HG03520 (cell line): ENCODE measurements around the gene PTPRN.
A peak's percentile ranks its signal among the peaks of the same experiment; 100 is the strongest.

ENCODE experiments used
- ATAC-seq: cut with Tn5 transposase; IDR thresholded peaks from one replicate; pipeline ENCODE4 v1.9.1; 2021; ENCODE audit warnings: mild to moderate bottlenecking, moderate library complexity; ENCODE audit not compliant: unreplicated experiment

The PTPRN gene

DNA sequence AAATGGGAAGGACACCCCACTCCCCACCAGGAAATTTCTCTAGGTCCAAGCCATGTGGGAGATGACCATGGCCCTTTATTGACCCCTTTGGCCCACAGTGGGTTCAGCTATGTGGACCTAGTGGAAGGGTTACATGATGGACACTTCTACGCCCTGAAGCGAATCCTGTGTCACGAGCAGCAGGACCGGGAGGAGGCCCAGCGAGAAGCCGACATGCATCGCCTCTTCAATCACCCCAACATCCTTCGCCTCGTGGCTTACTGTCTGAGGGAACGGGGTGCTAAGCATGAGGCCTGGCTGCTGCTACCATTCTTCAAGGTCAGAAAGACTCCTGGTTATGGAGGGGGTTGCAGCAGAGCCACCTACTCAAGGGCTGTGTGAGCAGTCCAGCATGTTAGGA is 62.6 kb downstream of the PTPRN start:
- ATAC-seq, result no peak

DNA sequence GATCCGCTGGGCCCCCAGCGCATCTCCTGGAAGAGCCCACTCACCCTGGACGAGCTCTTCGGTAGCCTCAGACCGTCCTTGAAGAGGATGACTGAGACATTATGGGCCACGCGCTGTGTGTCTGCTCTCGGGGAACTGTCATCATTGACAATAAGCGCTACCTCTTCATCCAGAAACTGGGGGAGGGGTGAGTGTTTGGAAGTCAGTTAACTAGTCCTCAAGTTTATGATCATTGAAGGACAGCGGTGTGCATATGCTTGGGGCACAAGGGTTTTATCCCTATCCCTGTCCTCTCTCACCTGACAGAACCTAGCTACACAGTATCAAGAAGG is 63.3 kb downstream of the PTPRN start:
- no peak for ATAC-seq

DNA sequence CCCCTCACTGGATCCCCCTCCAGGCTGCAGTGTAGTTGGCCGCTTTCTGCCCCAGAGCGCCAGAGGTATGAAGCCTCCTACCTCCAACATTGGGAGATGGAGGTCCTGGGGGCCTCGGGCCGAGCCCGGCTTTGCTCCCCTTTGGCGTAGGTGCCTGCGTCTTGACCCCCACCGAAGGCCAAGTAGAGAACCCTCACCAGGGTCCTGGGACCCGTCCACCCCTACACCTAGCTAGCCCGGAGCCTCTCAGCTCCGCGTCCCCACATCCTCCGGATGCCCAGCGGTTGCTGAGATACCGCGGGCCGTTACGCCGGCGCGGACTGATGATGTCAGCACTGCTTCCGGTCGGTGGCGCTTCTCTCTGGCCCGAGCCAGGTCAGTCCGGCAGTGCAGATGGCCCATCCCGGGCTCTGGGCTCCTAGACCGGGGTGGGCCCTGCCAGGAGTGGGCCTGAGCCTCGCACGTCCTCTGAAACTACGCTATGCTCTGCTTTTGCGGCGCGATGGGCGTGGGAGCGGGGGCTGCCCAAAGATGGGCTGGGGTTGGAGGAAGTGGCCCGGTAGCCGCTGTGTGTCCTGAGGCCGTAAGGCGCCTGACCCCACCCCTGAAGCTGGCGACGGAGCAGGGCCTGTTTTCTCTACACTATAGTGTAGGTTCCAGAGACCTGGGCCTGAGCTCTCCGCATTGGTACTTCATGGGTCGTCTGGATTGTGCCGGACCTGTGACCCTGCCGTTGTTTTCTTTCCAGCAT is 63.9 kb downstream of the PTPRN start, which contains the start of the genes GLB1L and STK16:
Gene GLB1L (minus strand): TSS at position 297 of the 751 bp plus-strand sequence. CDS start 1,871 bp downstream, outside the sequence.
Gene STK16 (plus strand): TSS at position 332 of the 751 bp plus-strand sequence. CDS start 521 bp downstream, outside the sequence.
- peak; percentile 71 for ATAC-seq

- no peak for ATAC-seq
Measured at GRCh38 chr2:219244789-219245147, 64.4 kb downstream of the PTPRN start.

- no peak for ATAC-seq
Measured at GRCh38 chr2:219243291-219243761, 65.9 kb downstream of the PTPRN start.
